IgD-negative memory B cell (primary cell): ENCODE results near the gene EEF1AKMT2. TPM values are rescaled to one million over a fixed set of nuclear protein-coding genes. Genes with fewer than 3 reads are reported as not detected.

Experiments used
- H3K27ac Mint-ChIP-seq, 3 donors: one replicate each; pipeline ENCODE4 v1.8.0; 2020 to 2022; ENCODE audit warnings: mild to moderate bottlenecking in 3 of 3, mixed read lengths in 3 of 3, moderate library complexity in 1 of 3
- H3K27me3 Mint-ChIP-seq: one replicate; pipeline ENCODE4 v1.8.0; 2021; ENCODE audit warnings: mixed read lengths
- H3K36me3 Mint-ChIP-seq: one replicate; pipeline ENCODE4 v1.8.0; 2020; ENCODE audit warnings: mild to moderate bottlenecking, mixed read lengths
- H3K4me1 Mint-ChIP-seq, 3 donors: one replicate each; pipeline ENCODE4 v1.8.0; 2020 to 2022; ENCODE audit warnings: mixed read lengths in 3 of 3, mild to moderate bottlenecking in 1 of 3
- H3K4me3 Mint-ChIP-seq, 4 donors: one replicate each; pipeline ENCODE4 v1.8.0; 2020 to 2022; ENCODE audit warnings: mild to moderate bottlenecking in 4 of 4, mixed read lengths in 4 of 4, moderate library complexity in 3 of 4
- H3K9me3 Mint-ChIP-seq, 3 donors: one replicate each; pipeline ENCODE4 v1.8.0; 2020 to 2021; ENCODE audit warnings: mixed read lengths in 3 of 3, mild to moderate bottlenecking in 1 of 3
- polyA plus RNA-seq: library from polyadenylated mRNA; unstranded; fragments of 300-500 nt; fragmentation: Illumina TruSeq; gene quantifications from one replicate; pipeline ENCODE4 v1.2.3, GENCODE V29; 2021

Gene EEF1AKMT2
- polyA plus RNA-seq, 1 donor from 2014 or later = 23.3 TPM

DNA sequence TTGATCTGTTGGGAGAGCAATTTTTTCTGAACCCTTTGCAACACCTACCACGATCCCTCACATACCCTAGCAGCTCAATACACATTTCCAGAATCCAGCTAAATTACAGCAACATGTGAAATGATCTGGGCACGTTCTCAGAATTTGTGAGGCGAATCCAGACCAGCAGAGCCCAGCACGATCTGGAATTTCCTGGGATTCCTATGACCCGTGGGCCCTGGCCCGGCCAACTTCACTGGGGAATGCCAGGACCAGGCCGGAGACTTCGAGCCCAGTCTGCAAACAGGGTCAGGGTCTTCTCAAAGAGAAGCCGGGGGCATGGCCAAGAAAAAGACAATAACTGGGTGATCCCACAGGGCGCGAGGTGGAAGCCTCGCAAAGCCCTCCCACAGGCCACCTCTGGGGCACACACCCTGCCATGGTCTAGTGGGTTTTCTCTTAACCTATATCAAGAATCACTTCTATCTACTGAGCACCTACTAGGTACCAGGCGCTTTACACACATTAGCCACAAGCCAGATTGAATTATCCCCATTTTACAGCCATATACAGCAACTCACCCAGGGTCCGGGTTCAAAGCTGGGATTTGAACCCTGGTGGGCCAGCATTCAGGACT lies 81.3 kb downstream of the EEF1AKMT2 start:
- H3K4me3 Mint-ChIP-seq = peak overlapping the region in 3 of 4 donors; percentile 25 to 77 (median 75)
- H3K27ac Mint-ChIP-seq = peak overlapping the region; percentile 20 to 80 (median 57)
- H3K4me1 Mint-ChIP-seq = peaks cover 50 to 75% (median 59%) of the 10 kb centered on the region in 3 donors
- H3K27me3 Mint-ChIP-seq = no peaks in the 10 kb centered on the region
- no peaks in the 10 kb centered on the region for H3K9me3 Mint-ChIP-seq
- peaks cover 4% of the 10 kb centered on the region for H3K36me3 Mint-ChIP-seq

DNA sequence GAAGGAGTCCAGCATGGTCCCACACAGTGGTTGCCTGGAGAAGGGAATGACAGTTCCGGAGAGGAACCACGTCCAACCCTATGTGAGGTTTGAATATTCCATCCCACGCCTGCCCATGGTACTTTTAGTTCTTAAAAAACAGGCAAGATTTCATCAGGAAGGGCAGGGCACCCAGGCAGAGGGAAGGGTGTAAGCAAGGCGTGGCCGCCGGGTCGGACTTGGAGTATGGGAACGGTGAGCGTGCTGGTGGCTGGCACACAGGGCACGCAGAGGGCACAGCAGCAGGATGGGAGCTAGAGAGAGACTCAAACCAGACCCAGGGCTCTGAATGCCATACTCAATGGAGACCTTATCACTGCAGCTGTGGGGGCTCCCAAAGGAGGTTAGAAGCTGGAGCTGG lies 81.8 kb downstream of the EEF1AKMT2 start:
- Mint-ChIP-seq H3K4me3 (peak overlapping the region in 2 of 4 donors; percentile 25 to 46), H3K27ac (peak overlapping the region in 2 of 3 donors; percentile 57 to 89), H3K36me3 (peaks cover 4% of the 10 kb centered on the region), H3K9me3 (no peaks in the 10 kb centered on the region), H3K4me1 (peaks cover 52 to 76% (median 60%) of the 10 kb centered on the region in 3 donors), H3K27me3 (no peaks in the 10 kb centered on the region)

DNA sequence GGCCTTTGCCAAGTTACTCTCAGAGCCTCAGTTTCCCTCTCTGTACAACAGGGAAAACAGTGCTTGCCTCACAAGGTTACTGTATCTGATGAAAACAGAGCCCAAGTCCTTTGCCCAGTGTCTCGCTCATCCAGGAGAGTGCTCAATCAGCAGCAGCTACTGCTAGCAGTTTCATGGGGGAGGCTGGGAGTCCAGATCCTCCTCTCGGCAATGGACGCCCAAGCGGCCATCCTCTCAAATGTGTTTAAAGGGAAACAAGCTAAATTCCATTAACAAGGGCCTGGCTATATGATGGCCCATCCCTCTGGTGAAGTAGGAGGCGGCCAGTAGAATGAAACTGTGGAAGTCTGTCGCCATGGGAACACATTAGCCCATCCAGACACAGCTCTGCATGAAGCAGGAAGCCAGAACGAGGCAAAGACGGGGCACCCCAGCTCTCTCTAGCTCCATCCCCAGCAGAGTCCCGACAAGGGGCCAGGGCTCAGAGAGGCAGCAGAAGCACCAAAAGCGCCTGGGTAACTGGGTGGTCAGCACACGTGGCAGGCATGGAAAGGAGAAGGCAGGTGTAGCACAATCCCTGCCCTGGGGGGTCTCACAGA lies 82.7 kb downstream of the EEF1AKMT2 start:
- H3K4me3 Mint-ChIP-seq = peak overlapping the region in 1 of 4 donors; percentile 46
- peaks cover 59 to 79% (median 62%) of the 10 kb centered on the region in 3 donors for H3K4me1 Mint-ChIP-seq
- peak overlapping the region; percentile 57 to 89 (median 81) for H3K27ac Mint-ChIP-seq
- peaks cover 6% of the 10 kb centered on the region for H3K36me3 Mint-ChIP-seq
- no peaks in the 10 kb centered on the region for H3K9me3 Mint-ChIP-seq
- no peaks in the 10 kb centered on the region for H3K27me3 Mint-ChIP-seq

DNA sequence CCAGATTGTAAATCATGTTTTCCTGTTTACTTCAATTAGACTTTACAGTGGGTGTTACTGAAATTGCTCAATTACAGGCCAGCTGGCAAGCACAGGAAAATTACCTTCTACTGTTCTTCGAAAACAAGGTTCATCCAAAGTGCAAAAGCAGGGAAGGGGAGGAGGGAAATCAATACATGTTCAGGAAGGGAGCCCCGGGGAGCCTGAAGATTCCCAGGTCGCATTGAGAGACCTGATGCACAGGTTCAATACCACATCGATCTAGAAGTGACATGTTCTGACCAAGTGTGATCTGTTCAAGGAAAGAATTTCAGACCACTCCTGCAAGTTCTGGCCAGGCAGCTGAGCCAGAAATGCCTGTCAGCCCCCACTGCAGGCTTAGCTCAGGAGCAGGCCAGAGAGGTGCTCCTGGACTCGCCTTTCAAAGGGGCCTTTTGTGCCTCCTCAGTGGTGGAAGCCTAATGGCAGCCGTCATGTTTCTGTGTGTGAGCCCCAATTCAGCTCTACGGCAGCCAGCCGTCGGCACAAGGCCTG lies 83.4 kb downstream of the EEF1AKMT2 start:
- H3K27me3 Mint-ChIP-seq = no peaks in the 10 kb centered on the region
- no peaks in the 10 kb centered on the region for H3K9me3 Mint-ChIP-seq
- peak overlapping the region; percentile 18 to 82 (median 64) for H3K4me3 Mint-ChIP-seq
- H3K27ac Mint-ChIP-seq = peak overlapping the region; percentile 85 to 92 (median 91)
- peaks cover 7% of the 10 kb centered on the region for H3K36me3 Mint-ChIP-seq
- peaks cover 59 to 80% (median 63%) of the 10 kb centered on the region in 3 donors for H3K4me1 Mint-ChIP-seq

Other genes starting within 250 kb of the EEF1AKMT2 start
- gene FAM53B, start 47.5 kb downstream of the EEF1AKMT2 start, polyA plus RNA-seq = 48.9 TPM
- gene ABRAXAS2, start 9.9 kb upstream of the EEF1AKMT2 start, polyA plus RNA-seq = 13.7 TPM
- gene ZRANB1, start 150.2 kb upstream of the EEF1AKMT2 start, polyA plus RNA-seq = 8.4 TPM